IMR-90 (cell line): ENCODE results near the gene PYROXD2. TPM values are rescaled to one million over a fixed set of nuclear protein-coding genes. Genes with fewer than 3 reads are reported as not detected.

Experiments used
- ATAC-seq: fragments of 200-7000 bp; cut with Tn5 transposase; 2 replicates; pipeline ENCODE4 v1.9.1; 2020; ENCODE audit warnings: low read depth, mild to moderate bottlenecking, moderate library complexity
- BruUV-seq: library from RNA; stranded (reverse); fragments of 400-500 nt; replicated peaks from 2 replicates; lab custom pipeline; 2021; lab: Mats Ljungman, UMichigan
- CTCF ChIA-PET: fragments of 300-600 bp; formaldehyde crosslinking; extraction: SDS; loops from one replicate; lab custom pipeline; 2021; ENCODE audit warnings: antibody characterized with exemption; lab: Yijun Ruan, JAX
- POLR2A ChIA-PET: fragments of 300-600 bp; sonication (Branson Sonifier 250); formaldehyde crosslinking; loops from one replicate; lab custom pipeline; 2022; ENCODE audit warnings: antibody characterized with exemption; ENCODE audit not compliant: unreplicated experiment; lab: Charles Lee
- DNase-seq: peaks from one replicate; pipeline ENCODE4 v3.0.0; 2013
- H2AFZ ChIP-seq: replicated peaks from 2 replicates; pipeline ENCODE3; 2013; ENCODE audit warnings: low read length, mild to moderate bottlenecking; ENCODE audit not compliant: poor library complexity
- H2AK5ac ChIP-seq: 2 replicates; pipeline ENCODE4 v1.6.1; 2013; ENCODE audit warnings: low read depth, low read length, inconsistent platforms
- H2AK9ac ChIP-seq: replicated peaks from 2 replicates; pipeline ENCODE3; 2013; ENCODE audit warnings: mild to moderate bottlenecking, low read depth, low read length, moderate library complexity; ENCODE audit not compliant: poor library complexity
- H2BK120ac ChIP-seq: 2 replicates; pipeline ENCODE4 v1.6.1; 2013; ENCODE audit warnings: low read depth, low read length, inconsistent platforms
- H2BK15ac ChIP-seq: 3 replicates; pipeline ENCODE4 v1.6.1; 2013; ENCODE audit warnings: low read depth, low read length, inconsistent platforms
- H2BK20ac ChIP-seq: 2 replicates; pipeline ENCODE4 v1.6.1; 2013; ENCODE audit warnings: low read depth, mild to moderate bottlenecking, inconsistent platforms, low read length, moderate library complexity
- H2BK5ac ChIP-seq: 2 replicates; pipeline ENCODE4 v1.6.1; 2013; ENCODE audit warnings: mild to moderate bottlenecking, low read depth, low read length, inconsistent platforms; ENCODE audit not compliant: poor library complexity, severe bottlenecking
- H3K14ac ChIP-seq: replicated peaks from 2 replicates; pipeline ENCODE4 v1.6.1; 2013; ENCODE audit warnings: low read depth, low read length, inconsistent platforms
- H3K18ac ChIP-seq: 2 replicates; pipeline ENCODE4 v1.6.1; 2013; ENCODE audit warnings: low read depth, low read length, control low read depth
- H3K23ac ChIP-seq: 2 replicates; pipeline ENCODE4 v1.6.1; 2013; ENCODE audit warnings: low read depth, low read length, inconsistent platforms
- H3K27ac ChIP-seq: 2 replicates; pipeline ENCODE4 v1.5.1; 2013; ENCODE audit warnings: mild to moderate bottlenecking, control low read depth, low read length; ENCODE audit not compliant: insufficient read depth
- H3K27me3 ChIP-seq: 2 replicates; pipeline ENCODE4 v1.6.1; 2013; ENCODE audit warnings: low read length; ENCODE audit not compliant: control insufficient read depth, insufficient read depth
- H3K36me3 ChIP-seq: 2 replicates; pipeline ENCODE4 v1.6.1; 2013; ENCODE audit warnings: low read length, mixed read lengths; ENCODE audit not compliant: control insufficient read depth, insufficient read depth
- H3K4ac ChIP-seq: 2 replicates; pipeline ENCODE4 v1.6.1; 2013; ENCODE audit warnings: low read depth, low read length, inconsistent platforms
- H3K4me1 ChIP-seq: 2 replicates; pipeline ENCODE4 v1.6.1; 2013; ENCODE audit warnings: low read length, mixed read lengths; ENCODE audit not compliant: control insufficient read depth, insufficient read depth
- H3K4me2 ChIP-seq: 2 replicates; pipeline ENCODE4 v1.6.1; 2013; ENCODE audit warnings: low read depth, mild to moderate bottlenecking, control low read depth, low read length, moderate library complexity
- H3K4me3 ChIP-seq: 2 replicates; pipeline ENCODE4 v1.5.1; 2013; ENCODE audit warnings: low read depth, mild to moderate bottlenecking, control low read depth, low read length, moderate library complexity; ENCODE audit not compliant: insufficient read depth
- H3K56ac ChIP-seq: 2 replicates; pipeline ENCODE4 v1.6.1; 2013; ENCODE audit warnings: low read length, inconsistent platforms; ENCODE audit not compliant: insufficient read depth; ENCODE audit errors: extremely low read depth
- H3K79me1 ChIP-seq, 2 experiments: 2 replicates each; pipeline ENCODE4 v1.6.1; 2013; ENCODE audit warnings: low read length in 2 of 2, inconsistent platforms in 1 of 2, low read depth in 1 of 2
- H3K9ac ChIP-seq: 2 replicates; pipeline ENCODE4 v1.6.1; 2013; ENCODE audit warnings: low read depth, low read length, control low read depth
- H3K9me1 ChIP-seq: 2 replicates; pipeline ENCODE4 v1.6.1; 2013; ENCODE audit warnings: low read length, inconsistent platforms; ENCODE audit not compliant: insufficient read depth
- H3K9me3 ChIP-seq: 2 replicates; pipeline ENCODE4 v1.6.1; 2013; ENCODE audit warnings: low read length; ENCODE audit not compliant: control insufficient read depth, insufficient read depth
- H4K20me1 ChIP-seq: 2 replicates; pipeline ENCODE4 v1.6.1; 2013; ENCODE audit warnings: low read length, inconsistent platforms; ENCODE audit not compliant: insufficient read depth
- H4K5ac ChIP-seq: 2 replicates; pipeline ENCODE4 v1.6.1; 2013; ENCODE audit warnings: mild to moderate bottlenecking, low read depth, low read length, control low read depth
- H4K8ac ChIP-seq, 2 experiments: 2 replicates each; pipeline ENCODE4 v1.6.1; 2013; ENCODE audit warnings: low read depth in 2 of 2, low read length in 2 of 2, control low read depth in 1 of 2, inconsistent platforms in 1 of 2
- H4K91ac ChIP-seq: 2 replicates; pipeline ENCODE4 v1.6.1; 2013; ENCODE audit warnings: low read depth, low read length, inconsistent platforms; ENCODE audit not compliant: insufficient read depth
- CHD1 ChIP-seq: IDR thresholded peaks from 2 replicates; pipeline ENCODE4 v1.6.1; 2012; ENCODE audit warnings: low read depth, low read length, improper control_type of control experiment
- CTCF ChIP-seq: conservative IDR thresholded peaks from 2 replicates; pipeline ENCODE4 v1.5.1; 2012; ENCODE audit warnings: mild to moderate bottlenecking, low read depth, low read length, improper control_type of control experiment
- MAFK ChIP-seq: IDR thresholded peaks from 2 replicates; pipeline ENCODE4 v1.6.1; 2012; ENCODE audit warnings: low read depth, low read length, improper control_type of control experiment
- NFE2L2 ChIP-seq: fragments of 150-350 bp; IDR thresholded peaks from 2 replicates; pipeline ENCODE4 v1.6.1; 2016; ENCODE audit warnings: low read depth, mild to moderate bottlenecking, low read length
- WGBS, 2 experiments: methylation state at CpG; one replicate each; pipeline versions ENCODE4 v1.1.5 to v1.1.7; 2013; ENCODE audit warnings: missing lambda C conversion rate in 2 of 2; ENCODE audit not compliant: insufficient read length in 1 of 2; ENCODE audit errors: extremely low coverage in 2 of 2; 5-methylcytosine and 5-hydroxymethylcytosine counted together
- dilution Hi-C: fragments of 300-500 bp; cut with HindIII; formaldehyde crosslinking; loops from one replicate; pipeline ENCODE4 v1.14.3; 2018; ENCODE audit warnings: low sequenced_read_pairs; ENCODE audit not compliant: unreplicated experiment
- in situ Hi-C: fragments of 300-500 bp; cut with MboI; formaldehyde crosslinking; loops from 3 replicates; pipeline ENCODE4 v1.14.3; 2019; ENCODE audit warnings: low sequenced_read_pairs, inconsistent platforms, mixed read lengths
- intact Hi-C: fragments of 100-400 bp; cut with micrococcal nuclease; formaldehyde crosslinking; loops from 2 replicates; pipeline ENCODE4 v1.10.0; 2022
- polyA plus RNA-seq, 3 experiments: library from polyadenylated mRNA; depleted of rRNA; stranded (reverse); fragments of >200 nt; gene quantifications; 2 replicates each; pipeline ENCODE4 v1.2.3, GENCODE V29; 2012; ENCODE audit warnings: low replicate concordance in 1 of 3
- total RNA-seq: library from RNA; depleted of rRNA; stranded (reverse); fragments of >200 nt; gene quantifications from 2 replicates; pipeline ENCODE4 v1.2.3, GENCODE V29; 2012

The PYROXD2 gene
- total and polyA plus RNA-seq, 2 of the 4 experiments (the other 2 are of a cell fraction) = 6.5 to 16.3 TPM

- no peak for DNase-seq
- no peak overlapping the region for H4K8ac ChIP-seq
- no peak overlapping the region for H2BK20ac ChIP-seq
- in situ Hi-C loops (loop anchor here (5.0 to 10.0 kb wide), 2 partner anchors 199 to 782 kb away; no protein-coding TSS in a partner anchor), dilution Hi-C loops (no loop called here), intact Hi-C loops (no loop called here)
- whole genome bisulfite sequencing, 2 experiments = 100% methylated on average over 1 of the region's 6 CpGs; no CpG with 5 or more reads in 1 of the 2 experiments
- no peaks in the 10 kb centered on the region for H4K20me1 ChIP-seq
- no peaks in the 10 kb centered on the region for H3K79me1 ChIP-seq
- peaks cover 4% of the 10 kb centered on the region for H3K4me1 ChIP-seq
- H2AK9ac ChIP-seq = no peak overlapping the region
- no peak overlapping the region for H2BK15ac ChIP-seq
- H3K27me3 ChIP-seq = peaks cover 1% of the 10 kb centered on the region; the same call in 1 of the 2 replicates
- no peak for ATAC-seq
- H3K9ac ChIP-seq = no peak overlapping the region
- no peak overlapping the region for H3K23ac ChIP-seq
- no peak overlapping the region for H4K5ac ChIP-seq
- H2BK5ac ChIP-seq = no peak overlapping the region
- BruUV-seq = no TSS peak
- H3K56ac ChIP-seq = no peak overlapping the region
- no peak overlapping the region for H2AK5ac ChIP-seq
- ChIA-PET CTCF (no interaction called here), POLR2A (no interaction called here)
- H3K36me3 ChIP-seq = no peaks in the 10 kb centered on the region
- TF ChIP-seq NFE2L2 (no peak), CHD1 (no peak), MAFK (no peak), CTCF (no peak)
- no peak overlapping the region for H4K91ac ChIP-seq
- no peak overlapping the region for H3K4me3 ChIP-seq
- no peak overlapping the region; the same call in 1 of the 2 replicates for H3K4ac ChIP-seq
- H3K18ac ChIP-seq = no peak overlapping the region
- H2AFZ ChIP-seq = no peak overlapping the region
- no peak overlapping the region for H3K14ac ChIP-seq
- H3K27ac ChIP-seq = no peak overlapping the region
- H3K9me1 ChIP-seq = no peaks in the 10 kb centered on the region
- H3K9me3 ChIP-seq = no peaks in the 10 kb centered on the region
- 0 out of 2 replicates have a peak overlapping the region, but pooled peaks have one; percentile 14 for H2BK120ac ChIP-seq
- no peak overlapping the region for H3K4me2 ChIP-seq
Observed at GRCh38 chr10:98463016-98463415, 48.0 kb upstream of the PYROXD2 start.
